K562 (cell line): ENCODE measurements around the gene PGBD1. TPM values are rescaled to one million over a fixed set of nuclear protein-coding genes. Genes with fewer than 3 reads are reported as not detected.

Experiments
- ADNP ChIP-seq: fragments of 200-800 bp; sonication (Bioruptor generic); IDR thresholded peaks from 2 replicates; pipeline ENCODE4 v1.6.1; 2016; ENCODE audit warnings: missing genetic modification characterization, missing compliant biosample characterization
- BMI1 ChIP-seq: fragments of 150-350 bp; IDR thresholded peaks from 2 replicates; pipeline ENCODE4 v1.6.1; 2014; ENCODE audit warnings: low read length
- CHD1 ChIP-seq: fragments of 200-600 bp; sonication (generic); IDR thresholded peaks from one replicate; pipeline ENCODE4 v1.6.1; 2012; ENCODE audit warnings: mild to moderate bottlenecking, moderate library complexity, low read length, inconsistent platforms
- DPF2 ChIP-seq: fragments of 450-650 bp; IDR thresholded peaks from 2 replicates; pipeline ENCODE4 v1.6.1; 2016
- ETS2 ChIP-seq: IDR thresholded peaks from 2 replicates; pipeline ENCODE4 v1.6.1; 2016; ENCODE audit warnings: borderline replicate concordance, missing genetic modification characterization, mild to moderate bottlenecking, moderate library complexity, missing compliant biosample characterization; ENCODE audit not compliant: poor library complexity, severe bottlenecking
- EWSR1 ChIP-seq: fragments of 450-650 bp; IDR thresholded peaks from 2 replicates; pipeline ENCODE4 v1.6.1; 2018; ENCODE audit warnings: borderline replicate concordance, mild to moderate bottlenecking, low read depth, moderate library complexity; ENCODE audit not compliant: partially characterized antibody
- FOXJ3 ChIP-seq: sonication (generic); formaldehyde crosslinking; IDR thresholded peaks from 2 replicates; pipeline ENCODE4 v1.4.0; 2020; ENCODE audit warnings: mild to moderate bottlenecking, missing genetic modification reagents
- FOXM1 ChIP-seq, 2 experiments: fragments of 450-650 bp in 1 of 2; sonication (generic) in 1 of 2; formaldehyde crosslinking in 1 of 2; IDR thresholded peaks; 2 replicates each; pipeline versions ENCODE4 v1.6.1 to v1.9.0; 2017 to 2022; ENCODE audit warnings: low read depth in 2 of 2, mild to moderate bottlenecking in 2 of 2, missing genetic modification reagents in 1 of 2, moderate library complexity in 1 of 2
- GABPB2 ChIP-seq: fragments of 250-450 bp; sonication (Bioruptor Pico); conservative IDR thresholded peaks from 2 replicates; pipeline ENCODE4 v1.5.1; 2021; ENCODE audit warnings: mild to moderate bottlenecking
- MTA2 ChIP-seq: fragments of 450-650 bp; IDR thresholded peaks from 2 replicates; pipeline ENCODE4 v1.6.1; 2016; ENCODE audit warnings: low read depth
- PTTG1 ChIP-seq: fragments of 450-650 bp; IDR thresholded peaks from 2 replicates; pipeline ENCODE4 v1.6.1; 2016; ENCODE audit warnings: low read depth, mild to moderate bottlenecking, missing genetic modification characterization, missing compliant biosample characterization
- SIX5 ChIP-seq, 2 experiments: IDR thresholded peaks; 2 replicates each; pipeline ENCODE4 v1.6.1; 2011; ENCODE audit warnings: low read length in 2 of 2, borderline replicate concordance in 1 of 2, low read depth in 1 of 2, mild to moderate bottlenecking in 1 of 2, moderate library complexity in 1 of 2; ENCODE audit not compliant: insufficient read depth in 1 of 2
- SMAD2 ChIP-seq: fragments of 150-350 bp; IDR thresholded peaks from 2 replicates; pipeline ENCODE4 v1.6.1; 2014; ENCODE audit warnings: low read depth, mild to moderate bottlenecking, low read length
- TCF7L2 ChIP-seq: fragments of 150-350 bp; IDR thresholded peaks from 2 replicates; pipeline ENCODE4 v1.6.1; 2016; ENCODE audit warnings: low read depth, mild to moderate bottlenecking, low read length, moderate library complexity
- TGIF2 ChIP-seq: sonication (generic); formaldehyde crosslinking; IDR thresholded peaks from 2 replicates; pipeline ENCODE4 v1.8.1; 2022; ENCODE audit warnings: mild to moderate bottlenecking, missing genetic modification reagents, moderate library complexity
- U2AF1 ChIP-seq: fragments of 200-400 bp; formaldehyde crosslinking; optimal IDR thresholded peaks from 2 replicates; pipeline ENCODE3; 2017; ENCODE audit warnings: mild to moderate bottlenecking, low read depth, low read length, moderate library complexity
- ZFX ChIP-seq: sonication (generic); formaldehyde crosslinking; IDR thresholded peaks from 2 replicates; pipeline ENCODE4 v1.8.0; 2022; ENCODE audit warnings: mild to moderate bottlenecking, missing genetic modification reagents, moderate library complexity
- ZNF263 ChIP-seq: sonication (generic); formaldehyde crosslinking; IDR thresholded peaks from 2 replicates; pipeline ENCODE4 v1.8.0; 2022; ENCODE audit warnings: mild to moderate bottlenecking, missing genetic modification reagents, borderline replicate concordance
- polyA plus RNA-seq, 8 experiments: library from polyadenylated mRNA; depleted of rRNA in 4 of 8; stranded (reverse) in 5 of 8; unstranded in 3 of 8; fragments of >200 nt; fragmentation: Nextera tagmentation in 2 of 8; fragmentation: Illumina TruSeq in 1 of 8; extraction: Ambion mirVana in 2 of 8; extraction: Trizol in 1 of 8; gene quantifications; 2 replicates each; pipeline versions ENCODE4 v1.2.1 to v1.2.3, GENCODE V29; 2011 to 2014; ENCODE audit warnings: inconsistent platforms in 1 of 8, missing spikeins in 1 of 8
- total RNA-seq, 7 experiments: library from RNA; depleted of rRNA in 6 of 7; stranded (reverse); fragments of >200 nt in 6 of 7; fragmentation: Illumina TruSeq in 2 of 7; extraction: Trizol in 2 of 7; gene quantifications; 2 replicates each; pipeline versions ENCODE4 v1.2.1 to v1.2.3, GENCODE V29; 2011 to 2021; ENCODE audit warnings: low replicate concordance in 1 of 7
- TF ChIP-seq, protein P1 (sequence below): fragments of 200-800 bp; sonication (Bioruptor generic); IDR thresholded peaks from 2 replicates; pipeline ENCODE4 v1.6.1; 2017; ENCODE audit warnings: missing genetic modification characterization, missing compliant biosample characterization
- TF ChIP-seq, protein P2 (sequence below): fragments of 250-450 bp; sonication (Bioruptor Pico); IDR thresholded peaks from 2 replicates; pipeline ENCODE4 v1.5.0; 2021
- TF ChIP-seq, protein P3 (sequence below): sonication (generic); formaldehyde crosslinking; IDR thresholded peaks from 2 replicates; pipeline ENCODE4 v1.9.0; 2022; ENCODE audit warnings: mild to moderate bottlenecking, missing genetic modification reagents
- TF ChIP-seq, protein P4 (sequence below): sonication (generic); formaldehyde crosslinking; IDR thresholded peaks from 2 replicates; pipeline ENCODE4 v1.8.0; 2022; ENCODE audit warnings: mild to moderate bottlenecking, missing genetic modification reagents

PGBD1 gene
- total and polyA plus RNA-seq, 9 of the 15 experiments (the other 6 are each of a cell fraction or from before 2014, with no cell fraction given), result 3.3 to 9.0 (median 7.3) TPM

DNA sequence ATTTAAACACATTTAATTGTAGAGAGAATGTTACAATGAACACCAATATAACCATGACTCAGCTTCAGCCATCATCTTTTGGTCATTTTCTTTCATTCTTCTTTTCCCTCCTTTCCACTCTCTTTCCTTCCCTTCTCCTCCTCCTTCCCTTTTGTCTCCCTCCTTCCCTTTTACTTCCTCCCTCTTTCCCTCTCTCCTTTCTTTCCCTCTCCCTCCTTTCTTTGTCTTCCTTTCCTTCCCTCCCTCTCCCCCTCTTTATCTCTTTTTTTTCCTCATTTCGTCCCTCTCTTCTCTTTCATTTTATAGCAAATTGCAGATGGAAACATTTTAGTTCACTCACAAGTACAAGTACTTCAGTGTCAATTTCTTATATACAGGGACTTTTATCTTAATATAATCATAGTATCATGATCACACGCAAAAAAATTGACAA, 70.1 kb downstream of the PGBD1 start (continued):
- TF ChIP-seq, protein P1, sequence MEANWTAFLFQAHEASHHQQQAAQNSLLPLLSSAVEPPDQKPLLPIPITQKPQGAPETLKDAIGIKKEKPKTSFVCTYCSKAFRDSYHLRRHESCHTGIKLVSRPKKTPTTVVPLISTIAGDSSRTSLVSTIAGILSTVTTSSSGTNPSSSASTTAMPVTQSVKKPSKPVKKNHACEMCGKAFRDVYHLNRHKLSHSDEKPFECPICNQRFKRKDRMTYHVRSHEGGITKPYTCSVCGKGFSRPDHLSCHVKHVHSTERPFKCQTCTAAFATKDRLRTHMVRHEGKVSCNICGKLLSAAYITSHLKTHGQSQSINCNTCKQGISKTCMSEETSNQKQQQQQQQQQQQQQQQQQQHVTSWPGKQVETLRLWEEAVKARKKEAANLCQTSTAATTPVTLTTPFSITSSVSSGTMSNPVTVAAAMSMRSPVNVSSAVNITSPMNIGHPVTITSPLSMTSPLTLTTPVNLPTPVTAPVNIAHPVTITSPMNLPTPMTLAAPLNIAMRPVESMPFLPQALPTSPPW, result no peak
- TF ChIP-seq DPF2, result peak; percentile 90
- peak; percentile 67 for TF ChIP-seq U2AF1
- no peak for TF ChIP-seq PTTG1 (tag)
- no peak for TF ChIP-seq EWSR1
- peak; percentile 73 for TF ChIP-seq MTA2
- TF ChIP-seq, protein P2, sequence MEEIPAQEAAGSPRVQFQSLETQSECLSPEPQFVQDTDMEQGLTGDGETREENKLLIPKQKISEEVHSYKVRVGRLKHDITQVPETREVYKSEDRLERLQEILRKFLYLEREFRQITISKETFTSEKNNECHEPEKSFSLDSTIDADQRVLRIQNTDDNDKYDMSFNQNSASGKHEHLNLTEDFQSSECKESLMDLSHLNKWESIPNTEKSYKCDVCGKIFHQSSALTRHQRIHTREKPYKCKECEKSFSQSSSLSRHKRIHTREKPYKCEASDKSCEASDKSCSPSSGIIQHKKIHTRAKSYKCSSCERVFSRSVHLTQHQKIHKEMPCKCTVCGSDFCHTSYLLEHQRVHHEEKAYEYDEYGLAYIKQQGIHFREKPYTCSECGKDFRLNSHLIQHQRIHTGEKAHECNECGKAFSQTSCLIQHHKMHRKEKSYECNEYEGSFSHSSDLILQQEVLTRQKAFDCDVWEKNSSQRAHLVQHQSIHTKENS (CRISPR knock-in tag), result no peak
- no peak for TF ChIP-seq FOXM1 (IDR thresholded peaks at IDR 0.05; ENCODE audit: low read depth)
- TF ChIP-seq FOXM1 (CRISPR knock-in tag; IDR thresholded peaks at IDR 0.05; ENCODE audit: low read depth), result no peak
- no peak for TF ChIP-seq ETS2 (tag)
- TF ChIP-seq, protein P3, sequence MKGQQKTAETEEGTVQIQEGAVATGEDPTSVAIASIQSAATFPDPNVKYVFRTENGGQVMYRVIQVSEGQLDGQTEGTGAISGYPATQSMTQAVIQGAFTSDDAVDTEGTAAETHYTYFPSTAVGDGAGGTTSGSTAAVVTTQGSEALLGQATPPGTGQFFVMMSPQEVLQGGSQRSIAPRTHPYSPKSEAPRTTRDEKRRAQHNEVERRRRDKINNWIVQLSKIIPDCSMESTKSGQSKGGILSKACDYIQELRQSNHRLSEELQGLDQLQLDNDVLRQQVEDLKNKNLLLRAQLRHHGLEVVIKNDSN (CRISPR knock-in tag), result no peak
- TF ChIP-seq TCF7L2, result no peak
- no peak for TF ChIP-seq ZNF263 (CRISPR knock-in tag)
- no peak for TF ChIP-seq ADNP (tag)
- TF ChIP-seq, protein P4, sequence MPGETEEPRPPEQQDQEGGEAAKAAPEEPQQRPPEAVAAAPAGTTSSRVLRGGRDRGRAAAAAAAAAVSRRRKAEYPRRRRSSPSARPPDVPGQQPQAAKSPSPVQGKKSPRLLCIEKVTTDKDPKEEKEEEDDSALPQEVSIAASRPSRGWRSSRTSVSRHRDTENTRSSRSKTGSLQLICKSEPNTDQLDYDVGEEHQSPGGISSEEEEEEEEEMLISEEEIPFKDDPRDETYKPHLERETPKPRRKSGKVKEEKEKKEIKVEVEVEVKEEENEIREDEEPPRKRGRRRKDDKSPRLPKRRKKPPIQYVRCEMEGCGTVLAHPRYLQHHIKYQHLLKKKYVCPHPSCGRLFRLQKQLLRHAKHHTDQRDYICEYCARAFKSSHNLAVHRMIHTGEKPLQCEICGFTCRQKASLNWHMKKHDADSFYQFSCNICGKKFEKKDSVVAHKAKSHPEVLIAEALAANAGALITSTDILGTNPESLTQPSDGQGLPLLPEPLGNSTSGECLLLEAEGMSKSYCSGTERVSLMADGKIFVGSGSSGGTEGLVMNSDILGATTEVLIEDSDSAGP (CRISPR knock-in tag), result no peak
- no peak for TF ChIP-seq TGIF2
- no peak for TF ChIP-seq SIX5 (IDR thresholded peaks at IDR 0.05; ENCODE audit: borderline replicate concordance in 1 of 2, insufficient read depth in 1 of 2, low read depth in 1 of 2, low read length in 2 of 2)
- no peak for TF ChIP-seq FOXJ3 (CRISPR knock-in tag)
- TF ChIP-seq ZFX (CRISPR knock-in tag), result no peak
- no peak for TF ChIP-seq GABPB2 (CRISPR knock-in tag)
- no peak for TF ChIP-seq BMI1
- peak; percentile 58 for TF ChIP-seq CHD1
- TF ChIP-seq SMAD2, result no peak
